Measurements from ENCODE around the gene NCKAP5L.
A peak's percentile ranks its signal among the peaks of the same experiment; 100 is the strongest.
"Not testable (repeated sequence)": the region's sequence is repeated elsewhere in the genome, so short reads cannot be mapped to it uniquely, and the experiment has no call there.

Gene NCKAP5L

GRCh38 chr12:49864798-49865090, 36.5 kb upstream of the NCKAP5L start:
- no peak for TF ChIP-seq CTCF (IDR thresholded peaks at IDR 0.05; ENCODE audit: insufficient read depth, low read depth, low read length, missing control alignments)
- no peak for DNase-seq (ENCODE audit: low read depth)

GRCh38 chr12:49863946-49864797, 36.0 kb upstream of the NCKAP5L start:
- no peak for DNase-seq (ENCODE audit: low read depth)
- TF ChIP-seq CTCF (IDR thresholded peaks at IDR 0.05; ENCODE audit: insufficient read depth, low read depth, low read length, missing control alignments) = no peak
- no peak overlapping the region for H3K4me3 ChIP-seq (ENCODE audit: low read depth, low read length)

More at GRCh38 chr12:49864798-49865090, 36.5 kb upstream of the NCKAP5L start:
- no peak overlapping the region for H3K4me3 ChIP-seq (ENCODE audit: low read depth, low read length)

GRCh38 chr12:49860921-49861320, 32.7 kb upstream of the NCKAP5L start:
- DNase-seq (ENCODE audit: low read depth) = not testable (repeated sequence)

GRCh38 chr12:49855890-49856289, 27.7 kb upstream of the NCKAP5L start:
- H3K4me3 ChIP-seq (ENCODE audit: low read depth, low read length); DNase-seq (ENCODE audit: low read depth): not testable (repeated sequence)

More at GRCh38 chr12:49860921-49861320, 32.7 kb upstream of the NCKAP5L start:
- H3K4me3 ChIP-seq (ENCODE audit: low read depth, low read length) = not testable (repeated sequence)

- DNase-seq (ENCODE audit: low read depth) = no peak
- H3K4me3 ChIP-seq (ENCODE audit: low read depth, low read length) = no peak overlapping the region
- TF ChIP-seq CTCF (IDR thresholded peaks at IDR 0.05; ENCODE audit: insufficient read depth, low read depth, low read length, missing control alignments) = no peak
Measured at GRCh38 chr12:49854976-49855375, 26.8 kb upstream of the NCKAP5L start.

GRCh38 chr12:49853671-49854070, 25.5 kb upstream of the NCKAP5L start:
- TF ChIP-seq CTCF (IDR thresholded peaks at IDR 0.05; ENCODE audit: insufficient read depth, low read depth, low read length, missing control alignments) = no peak
- no peak overlapping the region for H3K4me3 ChIP-seq (ENCODE audit: low read depth, low read length)
- DNase-seq (ENCODE audit: low read depth) = no peak

- no peak for TF ChIP-seq CTCF (IDR thresholded peaks at IDR 0.05; ENCODE audit: insufficient read depth, low read depth, low read length, missing control alignments)
- DNase-seq (ENCODE audit: low read depth) = peak; percentile 35
- no peak overlapping the region for H3K4me3 ChIP-seq (ENCODE audit: low read depth, low read length)
Measured at GRCh38 chr12:49847161-49847560, 18.9 kb upstream of the NCKAP5L start.

GRCh38 chr12:49846032-49846431, 17.8 kb upstream of the NCKAP5L start:
- DNase-seq (ENCODE audit: low read depth) = no peak
- TF ChIP-seq CTCF (IDR thresholded peaks at IDR 0.05; ENCODE audit: insufficient read depth, low read depth, low read length, missing control alignments) = no peak
- H3K4me3 ChIP-seq (ENCODE audit: low read depth, low read length) = no peak overlapping the region

All from GM12865 (cell line).